GM10847 (cell line): ENCODE data around the gene ACR.

Source experiments
- POLR2A ChIP-seq: IDR thresholded peaks from 2 replicates; pipeline ENCODE4 v1.6.1; 2011; ENCODE audit not compliant: insufficient read length; ENCODE audit errors: extremely low read depth

The ACR gene

DNA sequence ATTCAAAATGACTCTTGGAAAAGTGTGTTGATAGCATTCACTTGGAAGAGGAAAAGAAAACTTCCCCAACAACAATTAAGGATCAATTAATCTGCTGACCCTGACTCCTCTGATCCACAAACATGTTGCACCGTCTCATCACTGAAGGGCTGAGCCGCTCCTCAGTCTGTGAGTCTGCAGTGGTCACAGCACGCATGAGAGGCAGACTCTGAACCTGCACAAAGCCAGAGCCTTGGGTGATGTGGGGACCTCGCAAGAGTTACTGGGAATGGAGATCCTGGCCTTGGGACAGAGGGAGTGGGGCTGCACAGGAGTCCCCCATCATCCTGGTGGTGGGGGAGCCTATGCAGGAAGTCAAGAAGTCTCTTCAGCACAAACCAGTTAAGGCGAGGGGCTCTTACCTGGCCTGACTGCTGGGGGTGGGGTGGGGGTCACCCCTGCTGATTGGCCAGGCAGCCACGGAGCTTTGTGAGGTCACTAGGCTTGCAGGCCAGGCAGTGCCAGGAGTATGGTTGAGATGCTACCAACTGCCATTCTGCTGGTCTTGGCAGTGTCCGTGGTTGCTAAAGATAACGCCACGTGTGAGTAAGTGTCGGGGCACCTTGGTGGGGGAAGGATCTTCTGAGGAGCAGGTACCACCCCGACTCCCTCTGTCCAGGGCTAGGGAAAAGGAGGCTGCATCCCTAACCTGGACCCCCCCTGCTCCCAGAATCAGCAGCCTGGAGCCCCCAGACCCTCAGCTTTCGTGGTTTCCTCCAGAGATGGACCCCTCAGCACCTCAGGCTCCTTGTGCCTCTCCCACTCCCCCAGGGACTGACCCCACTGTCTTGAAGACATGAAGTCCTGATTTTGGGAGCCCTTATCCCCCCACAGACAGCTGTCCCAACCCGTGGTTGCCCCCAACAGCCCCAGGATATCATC, at the start of gene ACR:
Gene ACR (plus strand): TSS at position 477 of the 921 bp plus-strand sequence. CDS start 32 bp downstream, at position 509.
- TF ChIP-seq POLR2A, result no peak

DNA sequence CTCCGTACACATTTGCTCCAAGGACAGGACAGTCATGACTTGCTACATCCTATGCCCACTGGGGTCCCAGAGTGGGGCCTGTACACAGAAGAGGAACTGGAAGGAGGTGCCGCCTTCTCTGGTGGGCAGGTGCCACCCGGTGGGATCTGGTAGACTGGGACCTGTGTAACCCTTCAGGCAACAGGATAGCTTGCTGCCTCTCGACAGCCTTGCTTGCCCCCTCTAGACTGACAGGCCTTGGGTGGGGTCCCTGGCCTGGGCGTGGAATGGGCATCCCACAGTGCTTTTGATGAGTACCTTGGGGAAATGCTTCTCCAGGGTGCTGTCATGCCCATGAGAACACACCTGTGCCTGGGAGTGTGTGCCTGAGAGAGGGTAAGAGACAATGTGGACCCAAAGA, 49.6 kb upstream of the ACR start:
- TF ChIP-seq POLR2A, result no peak

DNA sequence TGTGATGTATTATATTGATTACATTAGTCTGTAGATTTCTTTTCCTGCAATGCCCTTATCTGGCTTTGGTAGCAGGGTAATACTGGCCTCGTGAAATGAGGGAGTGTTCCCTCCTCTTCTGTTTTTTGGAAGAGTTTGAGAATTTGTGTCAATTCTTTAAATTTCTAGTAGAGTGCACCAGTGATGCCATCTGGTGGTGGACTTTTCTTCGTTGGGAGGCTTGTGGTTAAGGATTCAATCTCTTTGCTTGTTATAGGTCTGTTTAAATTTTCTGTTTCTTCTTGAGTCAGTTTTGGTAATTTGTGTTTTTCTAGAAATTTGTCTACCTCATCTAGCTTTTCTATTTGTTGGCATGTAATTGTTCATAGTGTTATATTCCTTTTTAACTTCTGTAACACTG, 46.5 kb upstream of the ACR start:
- no peak for TF ChIP-seq POLR2A

DNA sequence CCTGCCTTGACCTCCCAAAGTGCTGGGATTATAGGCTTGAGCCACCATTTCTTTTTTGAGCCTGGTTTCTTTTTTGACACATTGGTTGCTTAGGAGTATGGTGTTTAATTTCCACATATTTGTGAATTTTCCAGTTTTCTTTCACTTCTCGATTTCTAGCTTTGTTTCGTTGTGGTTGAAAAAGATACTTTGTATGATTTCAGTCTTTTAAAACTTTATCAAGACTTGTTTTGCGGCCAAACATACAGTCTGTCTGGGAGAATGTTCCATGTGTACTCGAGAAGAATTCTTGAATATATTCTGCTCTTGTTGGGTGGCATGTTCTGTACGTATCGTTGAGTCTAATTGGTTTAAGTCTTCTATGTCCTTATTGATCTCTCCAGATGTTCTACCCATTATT, 44.5 kb upstream of the ACR start:
- TF ChIP-seq POLR2A, result no peak

DNA sequence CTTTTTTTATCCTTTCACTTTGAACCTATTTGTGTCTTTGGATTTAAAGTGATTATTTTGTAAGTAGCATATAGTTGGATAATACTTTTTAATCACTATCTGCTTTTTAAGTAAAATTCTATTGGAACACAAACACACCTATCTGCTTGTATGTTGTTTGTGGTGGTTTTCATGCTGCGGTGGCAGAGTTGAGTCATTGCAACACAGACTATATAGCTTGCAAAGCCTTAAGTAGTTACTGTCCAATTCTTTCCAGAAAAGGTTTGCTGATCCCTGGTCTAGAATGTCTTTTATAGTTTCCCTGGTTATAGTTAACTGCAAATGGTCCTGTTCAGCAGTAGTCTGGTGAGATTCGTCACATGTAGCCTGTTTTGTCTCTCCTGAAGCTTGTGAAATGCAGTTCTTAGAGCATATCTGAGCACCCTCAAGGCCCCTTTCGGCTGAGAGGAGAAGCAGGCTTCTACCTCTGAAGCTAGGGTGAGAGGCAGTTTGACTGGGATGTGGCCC, 43.9 kb upstream of the ACR start:
- TF ChIP-seq POLR2A, result no peak

DNA sequence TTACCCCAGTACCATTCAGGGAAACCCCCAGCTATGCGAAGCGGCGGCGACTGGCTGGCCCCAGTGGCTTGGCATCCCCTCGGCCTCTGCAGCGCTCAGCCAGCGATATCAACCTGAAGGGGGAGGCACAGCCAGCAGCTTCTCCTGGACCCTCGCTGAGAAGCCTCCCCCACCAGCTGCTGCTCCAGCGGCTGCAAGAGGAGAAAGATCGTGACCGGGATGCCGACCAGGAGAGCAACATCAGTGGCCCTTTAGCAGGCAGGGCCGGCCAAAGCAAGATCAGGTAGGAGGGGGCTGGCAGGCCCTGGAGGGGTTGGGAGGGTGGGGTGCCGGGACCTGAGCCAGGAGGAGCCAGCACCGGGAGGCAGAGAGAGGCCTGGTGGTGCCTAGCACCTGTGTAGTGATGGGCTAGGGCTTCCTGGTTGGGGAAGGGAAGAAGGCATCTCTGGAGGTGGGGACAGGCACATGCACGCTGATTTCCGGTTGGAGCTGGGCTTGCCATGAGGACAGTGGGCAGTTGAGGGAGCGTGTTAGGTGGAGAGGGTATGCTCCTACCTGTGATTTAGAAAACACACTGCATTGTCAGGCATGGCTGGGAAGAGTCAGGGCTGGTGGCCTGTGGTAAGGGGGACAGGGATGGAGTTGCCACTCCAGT, 43.1 kb upstream of the ACR start:
- TF ChIP-seq POLR2A, result no peak

DNA sequence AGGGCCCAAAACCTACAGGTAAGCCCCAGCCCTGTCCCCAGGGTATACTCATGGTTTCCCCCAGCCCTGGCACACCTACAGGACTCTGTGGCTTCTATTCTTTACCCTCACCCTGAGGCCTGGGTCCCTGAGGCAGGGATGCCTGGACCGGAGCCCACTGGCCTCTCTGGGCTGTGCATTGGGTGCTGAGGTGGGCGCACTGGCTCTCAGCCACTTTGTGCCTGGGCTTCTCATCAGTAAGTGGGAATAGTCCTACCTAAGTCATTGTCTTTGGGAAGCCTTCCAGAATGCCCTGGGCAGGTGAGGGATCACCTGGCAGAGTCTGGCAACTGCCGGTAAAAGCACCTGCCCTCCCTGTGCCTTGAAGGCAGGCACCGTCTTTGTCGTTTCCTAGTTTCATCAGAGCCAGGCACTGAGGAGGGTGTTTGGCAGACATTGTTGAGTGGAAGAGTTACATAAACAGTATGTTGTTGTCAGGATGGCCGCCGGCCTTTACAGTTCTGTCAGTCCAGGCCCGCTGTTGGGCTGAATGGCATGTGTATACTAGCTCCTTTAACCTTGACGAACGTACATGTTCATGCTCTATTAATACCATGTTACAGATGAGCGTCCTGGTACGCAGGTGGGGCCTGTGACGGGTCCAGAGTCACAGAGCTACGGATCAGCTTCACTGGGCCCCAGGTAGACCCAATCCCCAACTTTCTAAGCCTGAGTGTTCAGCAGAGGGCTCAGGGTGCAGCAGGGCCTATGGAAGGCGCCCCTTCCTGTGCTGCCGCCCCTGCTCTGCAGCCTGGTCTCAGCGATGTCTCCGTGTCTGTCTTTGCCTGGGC, 42.4 kb upstream of the ACR start:
- no peak for TF ChIP-seq POLR2A

DNA sequence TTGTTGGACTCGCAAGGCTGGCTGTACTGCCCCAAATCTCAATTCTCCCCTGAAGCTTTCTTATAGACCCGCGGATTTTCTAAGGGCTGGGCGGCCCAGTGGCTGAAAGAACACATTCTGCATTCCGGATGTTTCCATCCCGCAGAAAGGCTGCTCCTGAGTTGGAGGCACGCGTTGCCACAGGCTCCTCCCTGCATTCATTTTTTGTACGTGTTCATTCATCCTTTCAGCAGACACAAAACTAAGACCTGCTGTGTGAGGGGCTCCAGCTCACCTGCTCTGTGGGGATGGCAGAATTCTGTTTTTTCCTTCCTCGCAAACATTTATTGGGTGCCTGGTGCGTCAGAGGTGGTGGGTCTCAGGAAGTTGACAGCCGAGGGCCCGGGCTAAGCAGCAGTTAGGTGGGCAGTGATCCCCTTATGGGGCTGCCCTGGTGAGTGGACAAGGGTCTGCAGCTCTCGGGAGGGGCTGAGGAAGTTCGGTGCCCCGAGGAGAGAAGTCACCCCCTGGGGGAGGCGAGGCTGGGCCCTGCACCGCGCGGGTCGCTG, 41.7 kb upstream of the ACR start:
- TF ChIP-seq POLR2A, result no peak

DNA sequence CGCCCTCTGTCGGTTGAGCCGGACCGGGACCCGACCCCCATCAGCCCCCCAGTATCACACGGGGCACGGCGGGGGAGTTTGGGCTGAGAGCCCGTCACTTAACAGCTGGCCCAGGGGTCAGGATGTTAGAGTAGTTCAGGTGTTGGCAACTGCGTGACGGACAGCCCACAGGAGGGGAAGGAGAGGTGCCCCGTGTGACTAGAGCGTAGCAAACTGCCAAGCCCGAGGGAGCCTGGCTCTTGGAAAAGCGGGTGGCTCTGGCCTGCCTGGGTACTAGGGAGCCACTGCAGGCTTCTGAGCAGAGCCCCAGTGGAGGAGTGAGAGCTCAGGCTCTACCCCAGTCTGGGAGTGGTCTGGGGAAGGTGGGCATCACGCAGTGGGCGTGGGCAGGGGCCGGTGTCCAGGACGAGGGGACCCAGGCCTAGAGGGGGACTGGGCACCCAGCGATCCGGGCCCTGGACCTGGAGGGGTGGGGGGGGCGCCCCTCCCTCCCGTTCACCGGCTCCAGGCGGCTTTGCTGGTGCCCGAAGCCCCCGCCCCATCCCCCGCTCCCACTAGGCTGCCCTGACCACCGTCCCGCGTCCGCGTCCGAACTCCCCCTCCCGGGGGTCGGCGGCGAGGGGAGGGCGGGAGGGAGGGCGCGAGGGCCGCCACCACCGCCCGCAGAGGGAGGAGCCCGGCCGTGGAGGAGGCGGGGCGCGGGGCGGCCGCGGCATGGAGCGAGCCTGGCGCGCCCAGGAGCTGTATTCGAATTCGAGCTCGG, 41.0 kb upstream of the ACR start:
- TF ChIP-seq POLR2A, result no peak

DNA sequence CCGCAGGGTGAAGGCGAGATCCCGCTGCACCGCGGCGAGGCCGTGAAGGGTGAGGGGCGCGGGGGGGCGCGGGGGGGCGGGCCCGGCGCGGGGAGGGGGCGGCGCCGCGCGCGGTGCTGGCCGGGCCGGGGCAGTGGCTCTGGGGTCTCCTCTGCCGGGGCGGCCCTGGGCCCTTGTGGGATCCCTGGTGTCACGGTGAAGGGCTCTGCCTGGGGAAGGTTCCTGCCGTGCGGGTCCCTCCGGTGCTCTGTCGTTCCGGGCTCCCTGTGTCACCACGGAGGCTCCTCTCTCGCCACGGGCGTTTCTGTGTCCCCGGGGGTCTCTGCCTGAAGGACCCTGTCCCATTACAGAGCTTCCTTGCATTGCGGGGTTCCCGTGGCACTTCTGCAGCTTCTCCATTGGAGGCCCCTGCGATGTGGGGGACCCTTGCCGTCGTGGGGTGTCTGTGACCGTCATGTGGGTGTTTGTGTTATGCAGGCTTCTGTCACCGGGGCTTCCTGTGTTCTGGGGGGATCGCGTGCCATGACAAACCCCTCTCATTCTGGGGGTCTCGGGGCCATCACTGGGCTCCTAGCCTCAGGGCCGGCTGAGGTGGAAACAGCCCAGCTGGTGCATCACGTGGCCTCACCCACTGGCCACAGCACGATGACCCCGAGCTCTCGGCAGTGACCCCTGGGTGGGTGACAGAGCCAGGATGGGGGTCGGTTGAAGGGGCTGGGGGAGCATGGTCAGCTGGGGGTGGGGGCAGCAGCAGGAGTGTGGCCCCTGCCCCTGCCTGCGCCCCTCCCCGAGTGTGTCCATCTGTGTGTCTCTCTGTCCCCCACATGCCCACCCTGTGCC, 40.1 kb upstream of the ACR start:
- TF ChIP-seq POLR2A, result no peak

DNA sequence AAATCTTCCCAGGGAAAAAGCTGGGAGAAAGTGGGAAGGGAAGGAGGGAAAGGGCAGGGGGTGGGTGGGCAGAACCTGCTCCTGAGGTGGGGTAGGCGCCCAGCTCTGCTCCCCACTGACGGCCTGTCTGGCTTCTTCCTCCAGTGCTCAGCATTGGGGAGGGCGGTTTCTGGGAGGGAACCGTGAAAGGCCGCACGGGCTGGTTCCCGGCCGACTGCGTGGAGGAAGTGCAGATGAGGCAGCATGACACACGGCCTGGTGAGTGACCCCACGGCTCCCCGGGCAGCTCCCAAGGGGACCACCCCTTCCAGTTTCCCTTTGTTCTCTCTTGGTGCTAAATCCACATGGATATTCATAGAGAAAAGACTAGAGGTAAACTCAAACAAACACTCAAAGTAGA, 39.5 kb upstream of the ACR start:
- no peak for TF ChIP-seq POLR2A

DNA sequence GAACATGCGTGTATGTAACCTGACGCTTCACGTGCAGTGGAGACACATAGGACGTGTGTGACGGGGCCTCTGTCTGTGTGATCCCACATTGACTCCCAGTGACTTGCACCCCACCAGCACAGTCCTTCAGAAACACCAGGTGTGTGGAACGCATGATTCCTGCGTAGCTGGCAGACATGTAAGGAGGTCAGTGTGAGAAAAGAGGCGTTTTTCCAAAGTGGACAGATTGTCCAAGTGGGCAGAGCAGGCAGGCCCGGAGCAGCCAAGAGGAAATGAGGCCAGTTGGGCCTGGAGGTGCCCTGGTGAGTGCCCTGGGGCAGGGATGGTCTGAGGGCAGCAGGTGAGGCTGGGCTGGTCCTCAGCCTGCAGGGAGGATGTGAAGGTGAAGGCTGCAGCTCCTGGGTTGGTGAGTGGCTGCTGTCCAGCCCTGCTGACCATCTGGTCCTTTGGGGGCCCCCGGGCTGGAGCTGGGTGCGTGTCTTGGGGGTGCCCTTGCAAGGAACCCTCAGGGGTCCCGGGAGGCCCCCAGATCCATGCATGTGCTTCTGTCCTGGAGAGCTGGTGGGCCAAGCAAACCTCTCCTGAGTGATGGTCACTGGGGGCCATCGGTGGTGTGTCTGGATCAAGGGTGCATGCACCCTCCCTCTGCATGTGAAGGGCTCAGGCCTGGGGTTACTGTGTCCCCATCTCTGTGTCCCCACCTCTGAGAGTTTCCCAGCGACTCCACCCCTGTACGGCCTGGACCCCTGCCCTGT, 38.8 kb upstream of the ACR start:
- TF ChIP-seq POLR2A, result no peak
